ENCODE results near the gene PXMP2. TPM values are rescaled to one million over a fixed set of nuclear protein-coding genes. Genes with fewer than 3 reads are reported as not detected.
"Not testable (repeated sequence)": the region's sequence is repeated elsewhere in the genome, so short reads cannot be mapped to it uniquely, and the experiment has no call there.

Gene PXMP2
- polyA plus RNA-seq, 1 donor: 50.4 TPM

- DNase-seq: no peak
Measured at GRCh38 chr12:132747896-132748295, 60.5 kb downstream of the PXMP2 start.

GRCh38 chr12:132748319-132748718 lies 60.9 kb downstream of the PXMP2 start:
- no peak for DNase-seq

GRCh38 chr12:132753670-132754069 lies 66.3 kb downstream of the PXMP2 start:
- DNase-seq: not testable (repeated sequence)

- no peak for DNase-seq
Measured at GRCh38 chr12:132754160-132754932, 67.0 kb downstream of the PXMP2 start.

Other genes with a start within 250 kb of the PXMP2 start
- 57.7 TPM for gene FBRSL1, start 197.4 kb upstream of the PXMP2 start, polyA plus RNA-seq (ENCODE audit: insufficient read length)
- gene LRCOL1, start 77.0 kb upstream of the PXMP2 start, polyA plus RNA-seq (ENCODE audit: insufficient read length): 2.4 TPM
- gene P2RX2, start 68.8 kb upstream of the PXMP2 start, polyA plus RNA-seq (ENCODE audit: insufficient read length): 1.7 TPM
- gene POLE, start 245 bp upstream of the PXMP2 start, polyA plus RNA-seq (ENCODE audit: insufficient read length): 78.9 TPM
- gene PGAM5, start 23.3 kb downstream of the PXMP2 start, polyA plus RNA-seq (ENCODE audit: insufficient read length): 20.3 TPM
- 89.8 TPM for gene ANKLE2, start 74.2 kb downstream of the PXMP2 start, polyA plus RNA-seq (ENCODE audit: insufficient read length)
- 33.6 TPM for gene GOLGA3, start 141.3 kb downstream of the PXMP2 start, polyA plus RNA-seq (ENCODE audit: insufficient read length)
- 31.6 TPM for gene CHFR, start 200.0 kb downstream of the PXMP2 start, polyA plus RNA-seq (ENCODE audit: insufficient read length)